Stimulated activated CD4-positive, alpha-beta T cell treated with anti-CD3 and anti-CD28 coated beads, Interleukin-4, amount 100 ng/mL, for 1 hour (primary cell): ENCODE data around the gene CACNA1A.

Source experiments
- DNase-seq: peaks from one replicate; pipeline ENCODE4 v3.0.0-alpha.2; 2020

The CACNA1A gene

DNA sequence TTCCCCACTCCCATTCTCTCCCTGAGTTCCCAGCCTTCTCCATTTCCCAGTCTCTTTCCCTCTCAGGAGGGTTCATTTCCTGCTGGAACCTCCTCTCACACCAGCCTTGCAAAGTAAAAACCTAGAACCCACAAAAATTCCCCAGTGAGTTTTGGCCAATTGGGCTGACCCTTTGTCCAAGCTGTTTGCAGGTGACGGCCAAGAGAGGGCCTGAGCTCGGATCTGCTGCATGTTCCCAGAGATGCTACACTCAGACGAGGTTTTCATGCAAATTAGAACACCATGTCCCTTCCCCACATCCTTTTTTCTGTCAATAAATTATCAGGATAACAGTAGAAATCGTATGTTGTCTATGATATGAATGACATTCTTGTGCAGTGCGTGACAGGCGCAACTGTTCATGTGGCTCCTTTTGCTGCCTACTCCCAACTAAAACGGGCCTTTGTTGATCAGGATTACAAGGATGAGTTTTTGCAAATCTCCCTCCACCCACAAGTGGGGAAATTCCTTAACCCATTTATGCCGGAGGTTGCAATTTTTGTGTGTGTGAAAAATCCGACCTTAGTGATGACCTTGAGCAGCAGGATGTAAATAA lies 149.5 kb downstream of the CACNA1A start:
- no peak for DNase-seq

DNA sequence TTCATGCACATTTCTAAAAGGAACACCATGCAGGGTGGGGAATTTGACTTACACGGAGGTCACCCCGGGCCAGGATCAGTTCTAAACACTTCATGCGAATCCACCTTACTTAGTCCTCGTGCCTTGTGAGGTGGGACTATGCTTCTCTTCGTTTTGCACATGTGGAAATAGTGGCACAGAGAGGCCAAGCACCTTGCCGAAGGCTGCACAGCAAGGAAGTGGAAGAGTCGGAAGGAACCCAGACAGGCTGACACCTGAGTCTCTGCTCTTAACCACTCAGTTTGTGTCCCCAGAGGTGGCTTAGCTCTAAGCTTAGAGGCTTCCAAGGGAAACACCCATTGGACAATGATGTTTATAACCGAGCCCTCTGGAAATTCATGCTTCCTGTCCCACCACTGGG lies 150.1 kb downstream of the CACNA1A start:
- no peak for DNase-seq

DNA sequence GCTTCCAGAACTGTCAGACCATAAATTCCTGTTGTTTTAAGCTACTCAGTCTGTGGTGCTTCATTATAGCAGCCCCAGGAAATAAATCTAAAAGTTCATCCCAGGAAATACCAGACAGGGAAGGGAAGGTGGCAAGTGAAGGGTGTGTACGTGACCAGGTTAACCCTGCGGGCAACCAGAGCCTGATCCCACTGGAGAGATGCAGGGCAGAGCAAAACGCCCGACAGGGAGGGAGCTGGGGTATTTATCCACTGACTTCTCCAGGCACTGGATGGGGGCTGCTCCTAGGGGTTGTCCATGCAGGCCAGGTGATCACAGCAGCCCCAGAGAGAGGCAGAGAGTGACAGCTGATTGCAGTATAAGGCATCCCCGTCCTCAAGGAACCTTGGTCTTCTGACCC lies 150.9 kb downstream of the CACNA1A start:
- DNase-seq, result no peak

DNA sequence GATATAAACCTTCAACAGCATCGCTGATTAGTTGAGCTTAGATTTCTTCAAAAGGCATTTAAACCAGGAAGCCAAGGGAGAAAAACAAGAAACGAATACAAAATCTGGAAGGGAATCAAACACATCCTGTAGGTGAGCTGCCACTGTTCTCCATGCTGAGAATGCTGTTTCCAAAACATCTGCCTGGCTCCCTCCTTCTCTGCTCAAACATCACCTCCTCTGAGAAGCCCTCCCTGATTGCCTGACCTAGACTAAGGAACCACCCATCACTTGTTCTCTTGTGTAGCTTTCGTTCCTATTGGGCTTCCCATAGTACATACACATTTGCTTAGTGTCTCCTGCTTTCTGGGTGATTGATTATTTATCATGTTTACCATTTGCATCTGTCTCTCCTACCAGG lies 152.7 kb downstream of the CACNA1A start:
- no peak for DNase-seq

DNA sequence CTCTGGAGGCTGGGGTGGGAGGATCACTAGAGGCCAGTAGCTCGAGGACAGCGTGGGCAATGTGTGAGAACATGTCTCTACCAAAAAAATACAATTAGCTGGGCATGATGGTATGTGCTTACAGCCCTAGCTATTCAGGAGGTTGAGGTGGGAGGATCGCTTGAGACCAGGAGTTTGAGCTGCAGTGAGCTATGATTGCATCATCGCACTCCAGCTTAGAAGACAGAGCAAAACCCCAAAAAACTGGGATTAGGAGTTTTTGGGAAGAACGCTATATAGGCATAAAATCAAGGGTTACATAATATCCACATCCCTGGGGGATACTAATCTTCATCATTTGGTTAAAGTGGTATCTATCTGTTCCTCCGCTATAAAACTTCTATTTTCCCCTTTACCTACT lies 155.5 kb downstream of the CACNA1A start:
- DNase-seq, result no peak

DNA sequence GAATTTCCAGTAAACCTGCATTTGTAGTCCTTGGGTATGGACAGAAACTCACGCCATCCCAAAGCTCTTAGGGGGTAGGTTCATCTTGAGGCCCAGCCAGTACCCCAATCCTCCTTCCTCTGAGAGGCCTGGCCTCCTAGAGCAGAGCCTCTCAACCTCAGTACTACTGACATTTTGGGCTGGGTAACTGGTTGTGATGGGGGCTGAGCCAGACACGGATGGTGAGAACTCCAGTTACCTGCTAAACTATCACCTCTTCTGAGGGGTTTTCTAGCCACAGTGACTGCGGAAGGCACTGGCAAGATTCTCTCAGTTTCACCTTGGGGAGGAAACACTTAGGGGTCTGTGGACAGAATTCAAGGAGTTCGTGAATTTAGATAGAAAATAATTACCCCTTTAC lies 156.2 kb downstream of the CACNA1A start:
- DNase-seq, result no peak

DNA sequence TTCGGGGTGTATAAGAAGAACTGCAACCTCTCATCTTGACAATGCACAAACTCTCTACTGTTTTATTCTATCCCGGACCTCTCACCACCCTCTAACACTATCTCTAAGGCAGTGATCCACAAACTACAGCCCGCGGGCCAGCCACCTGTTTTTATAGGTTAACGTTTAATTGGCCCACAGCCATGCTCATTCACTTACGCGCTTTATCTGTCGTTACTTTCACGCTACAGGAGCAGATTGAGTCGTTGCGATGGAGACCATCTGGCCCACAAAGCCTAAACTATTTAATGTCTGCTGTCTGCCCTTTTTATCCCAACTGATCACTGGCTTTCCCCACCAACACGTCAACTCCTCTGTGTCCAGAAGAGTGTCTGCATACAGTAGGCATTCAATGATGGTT lies 158.9 kb downstream of the CACNA1A start:
- no peak for DNase-seq

DNA sequence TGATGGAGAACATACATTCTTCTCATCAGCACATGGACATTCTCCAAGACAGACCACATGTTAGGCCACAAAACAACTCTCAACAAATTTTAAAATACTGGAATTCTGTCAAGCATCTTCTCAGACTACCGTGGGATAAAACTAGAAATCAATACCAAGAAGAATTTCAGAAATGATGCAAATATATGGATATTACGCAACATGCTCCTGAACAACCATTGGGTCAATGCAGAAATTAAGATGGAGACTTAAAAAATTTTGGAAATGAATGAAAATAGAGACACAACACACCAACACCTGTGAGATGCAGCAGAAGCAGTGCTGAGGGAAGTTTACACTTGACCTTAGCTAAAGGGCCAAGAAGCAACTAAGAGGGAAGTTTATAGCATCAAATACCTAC lies 162.8 kb downstream of the CACNA1A start:
- DNase-seq, result no peak

DNA sequence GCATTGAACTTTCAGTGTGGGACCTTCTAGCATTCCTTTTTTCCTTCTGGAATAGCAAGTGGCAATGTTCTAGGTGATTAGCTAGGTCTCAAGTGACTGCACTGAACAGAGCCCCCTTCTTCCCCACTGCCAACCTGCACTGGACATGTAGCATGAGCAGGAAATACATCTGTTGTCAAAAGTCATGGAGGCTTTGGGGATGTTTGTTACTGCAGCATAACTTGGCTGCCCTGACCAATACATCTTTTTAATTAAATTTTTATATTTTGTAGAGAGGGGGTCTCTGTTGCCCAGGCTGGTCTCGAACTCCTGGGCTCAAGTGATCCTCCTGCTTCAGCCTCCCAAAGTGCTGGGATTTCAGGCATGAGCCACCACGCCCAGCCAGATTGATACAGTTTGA lies 163.6 kb downstream of the CACNA1A start:
- no peak for DNase-seq

DNA sequence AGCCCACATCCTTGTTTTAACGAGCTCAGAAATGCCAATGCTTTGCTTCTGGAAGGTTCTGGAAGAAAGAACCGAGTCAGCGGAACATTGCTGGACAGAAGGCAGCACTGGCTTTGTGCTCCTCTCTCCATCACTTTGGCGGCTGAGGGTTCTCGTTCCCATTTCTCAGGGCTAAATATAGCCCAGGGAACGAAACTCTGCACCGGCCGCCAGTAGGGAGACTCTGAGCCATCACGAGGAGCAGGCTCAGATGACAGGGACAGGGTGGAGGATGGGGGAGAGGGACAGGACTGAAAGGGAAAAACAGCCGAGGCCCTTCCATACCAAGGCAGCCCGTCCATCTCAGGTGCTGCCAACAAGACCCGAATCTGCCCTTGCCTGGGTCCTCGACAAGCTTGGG lies 166.4 kb downstream of the CACNA1A start:
- no peak for DNase-seq

DNA sequence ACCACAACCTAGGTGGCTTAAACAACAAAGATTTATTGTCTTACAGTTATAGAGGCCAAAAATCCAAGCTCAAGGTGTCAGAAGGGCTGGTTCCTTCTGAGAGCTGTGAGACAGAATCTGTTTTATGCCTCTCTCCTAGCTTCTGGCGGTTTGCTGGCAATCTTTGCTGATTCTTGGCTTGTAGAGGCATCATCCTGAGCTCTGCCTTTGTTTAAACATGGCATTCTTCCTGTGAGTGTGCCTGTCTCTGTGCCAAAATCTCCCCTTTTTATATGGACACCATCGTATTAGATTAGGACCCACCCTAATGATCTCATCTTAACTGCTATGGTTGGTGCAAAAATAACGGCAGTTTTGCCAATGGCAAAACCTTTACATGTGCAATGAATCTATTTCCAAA lies 169.1 kb downstream of the CACNA1A start:
- no peak for DNase-seq

DNA sequence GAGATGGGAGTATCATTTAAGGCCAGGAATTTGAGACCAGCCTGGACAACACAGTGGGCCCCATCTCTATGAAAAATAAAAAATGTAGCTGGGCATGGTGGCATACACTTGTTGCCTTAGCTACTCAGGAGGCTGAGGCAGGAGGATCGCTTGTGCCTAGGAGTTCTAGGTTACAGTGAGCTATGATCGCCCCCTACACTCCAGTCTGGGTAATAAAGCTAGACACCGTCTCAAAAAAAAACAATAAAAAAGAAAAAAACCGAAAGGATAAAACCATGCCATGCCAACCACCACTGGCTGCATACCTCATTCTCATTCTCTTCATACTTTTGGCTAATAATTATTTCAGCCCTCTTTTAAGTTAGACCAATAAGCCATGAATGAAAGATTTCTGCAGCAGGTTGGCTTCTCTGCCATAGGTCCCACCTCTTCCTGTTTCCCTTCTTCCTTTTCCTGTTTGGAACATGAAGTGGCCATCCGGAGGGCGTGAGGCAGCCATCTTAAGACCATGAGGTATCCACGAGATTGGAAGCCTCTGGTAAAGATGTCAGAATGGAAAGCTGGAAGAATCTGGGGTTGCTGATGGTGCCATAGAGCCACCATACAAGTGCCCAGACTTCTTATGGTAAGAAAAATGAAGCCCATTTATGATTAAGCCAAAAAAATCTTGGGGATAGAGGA lies 171.3 kb downstream of the CACNA1A start:
- DNase-seq, result no peak

DNA sequence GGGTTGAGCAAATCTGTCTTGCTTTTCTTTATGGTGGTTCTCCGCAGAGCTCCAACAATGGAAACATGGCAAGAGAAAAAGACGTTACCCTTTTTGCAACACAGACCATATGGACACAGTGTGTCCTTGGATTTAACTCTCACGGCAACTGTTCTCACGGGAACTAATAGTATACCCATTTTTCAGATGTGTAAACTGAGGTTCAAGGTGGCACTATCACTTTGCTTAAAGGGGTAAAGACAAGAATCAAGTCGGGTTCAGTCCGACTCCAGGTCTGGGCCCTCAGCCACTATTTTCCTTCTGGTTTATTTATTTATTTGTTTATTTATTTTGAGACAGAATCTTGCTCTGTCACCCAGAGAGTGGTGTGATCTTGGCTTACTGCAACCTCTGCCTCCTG lies 176.0 kb downstream of the CACNA1A start:
- no peak for DNase-seq

DNA sequence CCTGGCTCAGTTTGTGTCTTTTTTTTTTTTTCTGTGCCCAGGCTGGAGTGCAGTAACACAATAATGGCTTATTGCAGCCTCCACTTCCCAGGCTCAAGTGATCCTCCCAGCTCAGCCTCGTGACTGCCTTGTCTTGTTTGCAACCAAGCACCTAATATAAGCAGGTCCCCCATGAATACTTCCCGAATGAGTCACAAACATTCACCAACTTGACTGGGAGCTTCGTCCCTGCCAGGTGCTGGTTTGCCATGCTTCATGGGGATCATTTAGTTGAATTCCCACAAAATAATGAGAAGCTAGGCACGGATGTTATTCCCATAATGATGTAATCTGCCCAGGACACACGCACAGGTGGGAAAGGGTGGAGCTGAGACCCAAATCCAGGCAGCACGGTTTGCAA lies 176.5 kb downstream of the CACNA1A start:
- no peak for DNase-seq

DNA sequence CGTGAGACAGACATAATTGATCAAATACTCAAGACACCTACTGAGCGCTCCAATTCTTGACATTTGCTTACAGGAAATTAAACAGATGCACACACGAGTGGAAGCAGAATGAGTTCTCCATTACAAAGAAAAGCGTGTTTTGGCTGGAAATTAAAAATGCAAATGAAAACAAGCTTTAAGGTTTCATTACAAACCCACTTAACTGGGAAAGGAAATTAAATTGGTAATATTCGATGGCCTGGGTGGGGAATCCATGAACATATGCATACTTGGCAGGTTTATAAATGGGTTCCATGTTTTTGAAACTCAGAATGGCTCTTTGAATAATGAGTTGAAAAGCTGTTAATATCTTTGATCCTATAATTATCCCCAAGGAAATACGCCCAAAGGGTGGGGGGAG lies 178.0 kb downstream of the CACNA1A start:
- DNase-seq, result no peak

DNA sequence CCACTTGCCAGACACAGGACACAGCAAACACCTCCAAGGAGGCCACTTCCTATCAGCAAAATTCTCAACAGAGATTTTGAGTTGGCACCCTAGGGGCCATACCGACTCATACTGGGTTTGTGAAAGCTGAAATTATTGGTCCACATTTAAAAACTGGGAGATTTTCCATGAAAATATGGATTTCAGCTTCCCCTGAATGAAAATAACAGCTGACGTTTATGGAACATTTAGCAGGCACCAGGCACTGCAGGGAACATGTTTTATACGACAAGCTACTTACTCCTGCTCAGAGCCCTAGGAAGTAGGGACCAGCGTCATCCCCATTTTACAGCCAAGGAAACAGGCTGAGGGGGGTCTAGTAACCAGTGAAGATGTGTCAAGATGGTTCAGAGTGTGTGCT lies 186.8 kb downstream of the CACNA1A start:
- DNase-seq, result no peak

DNA sequence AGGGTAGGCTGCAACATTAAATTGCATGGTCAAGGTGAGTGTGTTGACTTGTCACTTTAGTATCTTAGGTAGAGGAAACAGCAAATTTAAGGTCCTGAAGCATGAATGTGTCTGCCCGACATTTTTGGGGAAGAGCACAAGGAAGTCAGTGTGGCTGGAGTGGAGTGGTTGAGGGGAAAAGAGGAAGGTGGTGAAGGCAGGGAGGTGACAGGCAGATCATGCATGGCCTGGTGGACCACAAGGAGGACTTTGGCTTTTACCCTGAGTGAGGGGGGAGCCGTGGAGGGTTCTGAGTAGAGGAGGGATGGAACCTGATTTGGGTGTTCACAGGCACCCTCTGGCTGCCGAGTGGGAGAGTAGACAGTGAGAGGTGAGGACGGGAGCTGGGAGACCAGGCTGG lies 188.1 kb downstream of the CACNA1A start:
- no peak for DNase-seq

DNA sequence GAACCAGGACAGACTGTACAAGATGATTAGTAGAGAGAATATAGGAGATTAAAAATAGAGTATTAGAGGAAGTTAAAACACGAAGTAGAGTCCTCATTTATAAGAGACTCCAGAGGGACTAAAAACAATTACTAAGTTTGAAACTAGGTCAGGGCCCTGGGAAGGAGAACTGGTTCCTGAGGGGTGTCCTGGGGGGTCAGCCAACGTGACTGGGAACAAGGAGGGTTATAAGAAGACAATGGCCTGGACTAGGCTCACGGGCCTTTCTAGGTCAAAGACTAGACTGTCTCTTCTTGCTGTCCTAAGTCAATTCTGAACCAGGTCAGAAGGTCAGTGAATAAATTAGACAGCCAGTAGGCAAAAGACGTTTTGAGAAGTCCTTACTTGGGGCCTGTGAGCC lies 190.8 kb downstream of the CACNA1A start:
- no peak for DNase-seq

DNA sequence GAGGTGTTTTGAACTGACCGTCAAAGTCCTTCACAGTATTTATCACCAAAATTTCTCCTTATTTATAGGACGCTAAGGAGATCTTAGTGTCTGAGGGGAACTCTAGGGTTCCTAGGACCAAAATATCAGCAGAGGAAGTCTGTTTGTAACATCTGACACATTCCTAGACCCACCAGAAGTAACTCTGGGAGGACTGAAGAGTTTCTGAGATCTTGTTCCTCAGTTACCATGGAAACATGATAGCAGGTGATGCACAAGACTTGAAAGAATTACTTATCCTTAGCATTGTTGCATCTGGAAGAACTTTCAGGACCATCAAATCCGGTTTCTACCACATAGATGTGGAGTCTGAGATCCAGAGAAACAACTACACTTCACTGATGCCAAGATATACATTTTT lies 191.5 kb downstream of the CACNA1A start:
- DNase-seq, result no peak

DNA sequence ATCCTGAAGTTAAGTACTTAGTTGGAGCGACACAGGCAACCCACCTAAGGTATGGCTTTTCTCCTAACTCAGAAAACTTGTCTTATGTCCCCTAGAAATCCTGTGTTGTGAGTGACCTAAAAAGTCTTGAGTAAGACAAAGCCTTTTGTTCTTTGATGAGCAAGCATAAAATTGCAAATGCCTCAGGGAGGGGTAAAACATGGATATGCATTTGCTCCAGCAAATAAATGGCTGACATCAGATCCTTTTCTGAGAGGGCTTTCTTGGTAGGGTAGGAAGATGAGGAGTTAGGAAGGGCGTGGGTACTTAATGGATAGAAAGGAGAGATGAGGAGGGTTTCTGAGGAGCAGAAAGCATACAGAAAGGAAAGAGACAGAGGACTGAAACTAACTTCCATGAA lies 192.4 kb downstream of the CACNA1A start:
- no peak for DNase-seq

DNA sequence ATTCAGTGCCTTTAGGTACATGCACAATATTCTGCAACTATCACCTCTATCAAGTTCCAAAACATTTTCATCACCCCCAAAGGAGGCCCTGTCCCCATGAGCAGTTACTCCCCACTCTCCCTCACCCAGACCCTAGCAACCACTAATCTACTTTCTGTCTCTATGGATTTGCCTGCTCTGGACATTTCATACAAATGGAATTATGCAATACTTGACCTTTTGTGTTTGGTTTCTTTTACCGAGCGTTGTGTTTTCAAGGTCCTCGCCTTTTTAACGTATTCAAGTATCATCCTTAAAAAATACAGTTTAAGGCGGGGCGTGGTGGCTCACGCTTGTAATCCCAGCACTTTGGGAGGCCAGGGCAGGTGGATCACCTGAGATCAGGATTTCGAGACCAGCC lies 196.4 kb downstream of the CACNA1A start:
- DNase-seq, result no peak

DNA sequence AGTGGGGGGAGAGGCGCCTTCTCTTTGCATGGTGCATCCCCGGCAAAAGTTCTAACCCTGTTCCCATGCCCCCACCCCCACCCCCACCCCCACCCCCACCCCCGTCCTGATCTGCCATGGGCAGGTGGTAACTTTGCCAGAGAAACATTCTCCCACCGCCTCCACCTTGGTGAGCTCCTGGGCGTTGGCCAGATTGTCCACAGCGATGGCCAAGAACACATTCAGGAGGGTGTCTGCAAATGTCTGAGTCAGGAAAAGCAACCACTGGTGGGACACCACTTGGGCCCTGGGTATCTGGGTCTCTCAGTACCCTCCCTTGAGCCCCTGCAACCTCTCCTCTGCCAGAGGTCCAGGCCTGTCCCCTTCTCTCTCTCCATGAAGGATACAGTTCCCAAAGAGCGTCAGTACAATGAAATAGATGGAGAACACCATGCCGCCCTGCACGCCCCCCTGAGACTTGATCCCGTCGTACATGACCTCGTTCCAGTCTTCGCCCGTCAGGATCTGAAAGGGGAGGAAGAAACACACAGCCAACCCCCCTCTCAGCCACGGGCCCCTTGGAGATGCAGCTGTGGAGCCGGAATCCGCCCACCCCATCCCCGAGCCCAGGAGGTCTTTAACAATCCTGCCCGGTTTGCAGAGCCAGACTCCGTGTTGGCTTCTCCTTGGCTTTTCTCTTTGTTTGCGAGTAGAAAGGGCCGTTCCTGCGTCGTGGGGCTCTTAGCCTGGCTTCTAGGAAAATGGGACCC lies 202.7 kb downstream of the CACNA1A start:
- DNase-seq, result no peak

DNA sequence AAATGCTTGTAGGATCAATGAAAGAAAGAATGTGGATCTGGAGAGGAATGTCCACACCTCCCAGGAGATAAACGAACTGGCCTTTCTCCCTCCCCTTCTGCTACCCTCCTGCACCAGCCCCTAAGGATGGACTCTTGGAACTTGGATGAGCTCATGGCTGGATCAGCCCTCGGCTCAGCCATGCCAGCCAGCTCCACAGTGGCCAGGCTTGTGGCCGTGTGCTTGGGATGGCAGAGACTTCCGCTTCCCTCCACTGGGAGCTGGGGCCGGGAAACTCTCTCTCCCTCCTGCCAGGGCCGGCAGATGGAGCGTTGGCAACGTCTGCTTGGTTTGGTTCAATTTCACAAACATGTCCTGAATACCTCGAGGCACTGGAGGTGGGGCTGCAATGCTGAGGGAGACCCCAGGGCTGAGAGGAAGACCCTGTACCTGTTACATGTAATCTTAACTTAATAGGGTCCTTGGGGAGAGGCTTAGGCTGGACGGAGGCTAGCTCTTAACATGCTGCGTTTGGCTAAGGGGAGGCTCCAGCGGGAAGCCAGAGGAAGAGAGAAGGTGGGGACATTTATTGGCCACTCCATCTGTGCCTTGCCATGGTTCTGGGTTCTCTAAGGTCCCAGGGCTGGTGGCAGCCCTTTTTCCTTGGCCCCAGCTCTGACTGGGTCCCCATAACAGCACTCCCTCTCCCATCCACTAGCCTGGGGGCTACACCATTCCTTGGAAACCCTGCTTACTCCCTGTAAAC lies 203.6 kb downstream of the CACNA1A start:
- DNase-seq, result no peak
